ENCODE results near the gene NCR3LG1.

DNA sequence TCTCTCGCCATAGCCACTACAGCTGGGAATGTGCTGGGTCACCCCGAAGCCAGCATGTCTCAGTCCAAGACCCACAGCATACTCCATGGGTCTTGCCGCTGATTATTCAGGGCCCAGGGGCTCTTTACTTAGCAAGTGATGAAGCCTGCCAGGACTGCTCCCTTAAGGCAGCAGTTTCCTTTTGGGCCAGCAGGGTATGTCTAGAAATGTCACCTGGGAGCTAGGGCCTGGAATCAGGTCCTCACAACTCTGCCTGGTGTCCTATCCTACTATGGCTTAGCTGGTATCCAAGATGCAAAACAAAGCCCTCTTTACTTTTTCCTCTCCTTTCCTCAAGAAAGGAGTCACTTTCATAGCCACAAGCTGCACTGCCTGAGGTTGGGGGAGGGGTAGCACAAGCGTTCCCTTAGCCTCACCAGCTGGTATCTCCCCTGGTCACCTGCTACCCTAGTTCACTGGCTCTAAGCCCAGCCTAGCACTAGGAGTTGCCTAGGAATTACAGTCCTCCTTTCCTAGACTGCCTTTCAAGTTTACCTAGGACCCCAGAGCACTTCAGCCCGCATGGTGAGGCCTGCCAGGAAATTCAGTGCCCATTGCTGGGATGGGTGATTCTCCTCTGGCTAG is 22.6 kb upstream of the NCR3LG1 start:
- TF ChIP-seq CTCF (IDR thresholded peaks at IDR 0.05; ENCODE audit: low read depth, low read length, poor library complexity, severe bottlenecking) (no peak), EZH2phosphoT487 (IDR thresholded peaks at IDR 0.05; ENCODE audit: borderline replicate concordance, low read length) (no peak)
